Right ventricle myocardium inferior (tissue), 1 donor: Measurements from ENCODE around the gene EPHB1. TPM values are rescaled to one million over a fixed set of nuclear protein-coding genes. Genes with fewer than 3 reads are reported as not detected.

Experiments
- ATAC-seq: fragments of 200-7000 bp; cut with Tn5 transposase; one replicate; pipeline ENCODE4 v1.9.1; 2020; ENCODE audit warnings: mild to moderate bottlenecking, moderate library complexity
- DNase-seq: peaks from one replicate; pipeline ENCODE4 v3.0.0; 2021; ENCODE audit errors: missing footprints
- intact Hi-C: fragments of 100-400 bp; cut with DNase I; formaldehyde crosslinking; loops from one replicate; pipeline ENCODE4 v1.11.0; 2022
- total RNA-seq: library from RNA; stranded (reverse); fragmentation: NEBNext Ultra II Directional; extraction: Animal tissue kit (Norgen Biotek cat#: 25700); gene quantifications from one replicate; pipeline ENCODE4 v1.2.1, GENCODE V29; 2021
- donor health status: DM: no; HTN: yes; CAD: no; lungs with severe emphysema.

The EPHB1 gene
- total RNA-seq, 1 donor from 2014 or later = 1.4 TPM

DNA sequence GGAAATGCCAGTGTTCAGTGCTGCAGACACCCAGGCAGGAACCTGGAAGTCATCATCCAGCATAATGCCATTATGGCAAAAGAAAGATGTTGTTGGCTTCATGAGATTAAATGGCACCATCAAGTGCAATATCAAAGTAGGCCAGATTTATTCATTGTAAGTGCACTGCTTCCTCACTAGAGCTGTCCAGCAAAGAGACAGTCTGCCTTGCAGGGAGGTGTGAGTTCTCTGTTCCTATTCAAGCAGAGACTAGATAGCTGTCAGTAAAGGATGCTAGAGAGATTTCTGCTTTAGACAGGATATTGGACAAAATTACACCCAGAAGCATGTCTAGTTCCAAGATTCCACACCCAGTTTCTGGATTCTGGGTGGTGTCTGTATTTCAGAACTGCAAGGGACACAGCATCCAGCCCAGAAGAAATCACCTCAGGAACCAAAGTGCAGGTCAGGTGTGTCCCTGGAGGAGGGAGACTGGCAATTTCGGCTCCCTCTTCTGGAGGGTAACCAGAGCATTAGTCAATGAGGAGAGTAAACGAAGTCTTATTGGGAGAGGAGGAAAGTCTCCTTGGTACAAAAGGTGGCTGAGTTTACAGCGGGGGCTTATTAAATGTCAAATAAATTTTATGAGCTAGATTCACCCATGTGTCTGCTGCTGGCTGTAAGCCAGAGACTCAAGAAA is 377.3 kb downstream of the EPHB1 start:
- ATAC-seq (no peak), DNase-seq (no peak)
- intact Hi-C loops = no loop called here

DNA sequence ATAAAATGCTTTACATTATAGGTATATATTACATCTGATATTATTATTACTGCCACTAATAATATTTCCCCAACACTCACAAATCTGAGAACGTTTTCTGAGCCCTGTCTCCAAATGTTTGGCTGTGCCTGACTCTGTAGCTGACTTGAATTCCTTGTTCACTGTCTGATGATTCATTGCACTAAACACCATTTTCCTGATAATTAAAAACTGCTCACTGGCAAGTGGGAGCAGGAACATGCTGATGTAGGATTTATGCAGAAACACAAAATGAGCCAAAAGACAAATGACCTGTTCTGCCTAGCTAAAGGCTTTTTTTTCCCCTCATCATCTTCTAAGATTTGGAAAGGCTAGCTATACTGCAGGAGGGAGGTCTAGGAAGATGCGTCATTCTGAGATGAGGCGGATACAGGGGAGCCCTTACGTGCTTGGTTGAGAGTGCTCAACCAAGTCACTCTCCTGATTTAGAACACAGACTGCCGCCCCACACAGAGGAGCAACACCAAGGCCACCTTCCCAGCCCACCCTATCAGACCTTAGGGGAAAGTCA is 380.7 kb downstream of the EPHB1 start:
- intact Hi-C loops = no loop called here
- ATAC-seq (no peak), DNase-seq (no peak)

DNA sequence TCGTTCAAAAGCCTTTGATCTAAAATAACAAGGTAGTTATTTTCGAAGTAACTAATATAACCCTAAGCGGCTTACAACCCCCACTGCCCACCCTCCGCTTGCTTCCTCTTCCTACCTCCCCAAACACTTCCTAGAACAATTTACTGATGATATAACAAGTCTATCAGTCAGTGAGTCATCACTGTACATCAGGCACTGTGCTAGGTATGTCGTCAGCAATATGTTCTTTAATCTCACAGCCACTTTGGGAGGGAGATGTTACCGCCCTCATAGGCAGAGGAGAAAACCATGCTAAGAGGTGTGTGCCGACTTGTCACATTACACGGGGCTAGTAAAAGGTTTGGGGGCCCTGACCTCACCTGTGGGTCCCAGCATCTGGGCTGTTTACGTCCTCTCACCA is 381.8 kb downstream of the EPHB1 start:
- intact Hi-C loops = no loop called here
- DNase-seq = no peak
- no peak for ATAC-seq

DNA sequence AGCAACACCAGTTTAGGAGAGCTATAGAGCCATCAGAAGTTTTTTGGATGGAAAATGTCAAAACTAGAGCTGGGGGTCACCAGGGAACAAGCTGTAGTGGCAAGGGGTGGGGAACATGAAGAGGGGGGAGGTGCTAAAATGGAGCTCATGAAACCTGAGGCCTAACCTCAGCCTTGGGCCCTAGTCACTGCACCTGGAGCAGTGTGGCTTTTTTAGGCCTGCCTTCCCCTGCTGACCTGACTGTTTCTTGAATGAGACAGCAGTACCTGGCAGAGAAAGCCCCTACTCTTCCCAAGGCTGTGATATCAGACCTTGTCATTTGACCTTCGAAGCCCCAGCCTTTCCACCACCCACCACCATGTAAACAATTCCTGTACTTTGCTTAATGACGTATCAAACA is 383.5 kb downstream of the EPHB1 start:
- no peak for ATAC-seq
- intact Hi-C loops = no loop called here

DNA sequence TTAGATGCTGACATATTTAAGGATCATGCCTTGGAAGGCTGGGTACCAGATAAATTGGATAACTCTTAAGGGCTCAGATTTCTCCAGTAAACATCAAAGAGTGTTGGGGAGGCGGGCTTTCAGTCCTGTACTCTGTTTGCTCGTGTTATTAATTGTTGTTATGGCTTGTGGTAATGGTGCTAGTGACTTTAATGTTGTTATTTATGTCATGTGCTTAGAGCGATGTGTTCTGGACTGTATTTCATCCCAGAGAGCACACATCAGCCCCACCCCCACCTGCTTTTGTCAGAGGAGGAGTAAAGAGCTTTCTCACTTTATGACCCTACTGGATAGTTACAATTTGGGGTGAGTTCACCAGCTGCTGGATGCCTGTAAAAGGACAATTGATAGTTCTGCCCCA is 386.3 kb downstream of the EPHB1 start:
- no peak for ATAC-seq
- intact Hi-C loops = no loop called here
- DNase-seq = no peak

More for the DNA sequence above, 383.5 kb downstream of the EPHB1 start:
- DNase-seq = no peak

DNA sequence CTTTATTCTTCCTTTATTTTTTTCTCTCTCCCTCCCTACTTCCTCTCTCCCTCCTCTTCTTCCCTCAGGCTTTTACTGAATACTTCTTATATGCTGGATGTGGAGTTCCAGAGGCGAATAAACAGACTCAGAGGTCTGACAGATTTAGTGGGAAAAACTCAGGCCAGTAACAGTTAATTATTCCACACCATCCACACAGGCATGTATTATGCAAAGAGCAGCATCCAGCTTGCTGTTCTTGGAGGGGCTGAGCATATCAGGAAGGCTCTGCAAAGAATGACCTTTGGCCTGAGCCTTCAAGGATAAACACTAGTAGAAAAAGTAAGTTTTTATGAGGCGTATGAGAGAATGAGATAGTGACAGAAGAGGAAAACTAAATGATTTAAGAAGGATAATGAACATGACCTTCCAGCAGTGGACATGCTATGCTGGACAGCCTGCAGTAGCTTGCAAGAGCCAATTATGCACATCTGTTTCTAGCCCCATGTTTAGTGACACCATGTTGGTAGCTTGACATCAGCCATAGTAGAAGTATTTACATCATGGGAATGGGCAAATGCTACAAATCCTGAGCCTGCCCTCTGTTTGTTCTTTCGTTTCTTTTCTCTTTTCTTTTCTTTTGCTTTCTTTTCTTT is 387.4 kb downstream of the EPHB1 start:
- DNase-seq (no peak), ATAC-seq (no peak)
- intact Hi-C loops = no loop called here

DNA sequence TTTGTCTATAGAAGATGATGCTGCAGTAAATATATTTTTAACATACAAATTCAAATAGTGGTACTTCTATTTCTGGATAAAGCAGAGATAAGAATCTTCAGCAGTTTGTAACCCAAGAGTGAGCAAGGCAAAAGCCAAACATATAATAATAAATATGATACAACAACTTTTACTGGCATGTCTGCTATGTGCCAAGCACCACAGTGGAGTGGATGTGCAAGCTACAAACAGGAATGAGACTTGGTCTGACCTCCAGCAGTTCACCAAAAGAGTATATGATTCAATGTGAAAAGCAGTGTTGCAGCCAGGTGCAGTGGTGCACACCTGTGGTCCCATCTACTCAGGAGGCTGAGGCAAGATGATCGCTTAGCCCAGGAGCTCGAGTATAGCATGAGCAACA is 395.6 kb downstream of the EPHB1 start:
- intact Hi-C loops = no loop called here
- DNase-seq (no peak), ATAC-seq (no peak)

DNA sequence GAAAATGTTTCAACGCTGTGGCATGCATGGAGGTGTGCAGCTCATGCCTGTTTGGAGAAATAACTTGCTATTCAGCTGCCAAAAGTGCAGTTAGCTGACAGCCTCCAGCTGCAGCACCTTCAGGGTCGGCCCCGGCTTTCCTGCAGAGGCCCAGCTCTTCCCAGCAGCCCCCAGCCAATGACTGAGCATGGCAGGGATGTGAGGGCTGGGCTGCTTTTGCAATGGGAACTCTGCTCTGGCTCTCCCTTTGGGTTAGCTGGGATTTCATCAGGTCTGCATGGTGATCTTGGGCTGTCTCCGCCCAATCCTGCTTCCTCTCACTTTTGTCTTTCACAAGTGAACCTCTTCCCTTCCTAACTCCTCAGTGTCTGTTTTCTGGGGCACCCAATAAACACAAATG is 396.6 kb downstream of the EPHB1 start:
- ATAC-seq (no peak), DNase-seq (no peak)
- intact Hi-C loops = no loop called here

DNA sequence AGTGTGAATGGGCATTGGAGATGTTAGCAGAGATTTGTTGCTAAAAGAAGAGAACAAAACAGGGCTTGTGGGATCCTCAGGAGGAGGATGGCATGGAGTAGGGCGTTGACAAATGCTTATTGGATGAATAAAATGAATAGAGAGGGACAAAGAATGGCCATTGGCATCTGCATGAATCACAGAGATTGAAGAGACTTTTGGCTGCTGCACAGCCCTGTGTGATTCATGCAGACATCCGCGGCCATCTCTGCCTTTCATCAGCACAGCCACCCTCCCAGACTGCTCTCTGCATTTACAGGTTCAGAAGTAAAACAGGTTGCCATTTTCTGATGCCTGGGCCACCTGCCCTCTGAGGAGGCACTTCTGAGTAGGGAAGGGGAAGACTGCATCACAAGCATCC is 397.9 kb downstream of the EPHB1 start:
- intact Hi-C loops = no loop called here
- DNase-seq (no peak), ATAC-seq (no peak)

DNA sequence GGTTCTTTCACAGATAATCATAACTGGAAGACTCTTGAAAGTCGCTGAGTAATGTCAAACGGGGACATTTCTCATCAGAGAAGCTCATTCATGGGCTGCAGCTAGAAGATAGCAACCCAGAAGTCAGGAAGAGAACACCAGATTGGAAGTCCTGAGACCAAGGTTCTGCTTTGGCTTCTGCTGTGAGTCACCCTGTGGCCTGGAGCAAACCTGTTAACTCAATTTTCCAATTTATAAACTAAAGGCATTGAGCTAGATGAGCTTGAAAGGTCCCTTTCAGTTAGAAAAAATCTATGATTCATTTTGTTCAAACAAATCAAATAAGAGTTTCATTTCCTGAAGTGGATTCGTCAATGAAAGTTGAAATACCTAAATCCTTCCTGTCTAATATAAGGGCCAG is 402.2 kb downstream of the EPHB1 start:
- no peak for ATAC-seq
- no peak for DNase-seq
- intact Hi-C loops = no loop called here

DNA sequence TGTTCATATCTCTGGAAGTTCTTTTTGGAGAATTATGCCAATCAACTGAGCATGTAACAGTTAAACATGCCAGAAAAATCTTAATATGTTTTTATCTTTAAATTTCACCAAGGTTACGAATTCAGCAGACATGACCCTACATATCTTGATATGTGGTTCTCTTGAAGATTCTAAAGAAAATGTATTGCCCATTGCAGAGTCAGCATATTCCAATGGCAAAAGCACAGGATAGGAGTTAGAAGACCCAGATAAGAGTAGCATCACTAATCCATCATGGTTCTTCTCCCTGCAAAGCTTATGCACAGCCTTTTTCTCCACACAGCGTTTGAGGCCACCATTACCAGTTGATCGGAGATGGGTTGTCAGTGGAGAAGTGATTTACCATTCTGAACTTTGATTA is 402.8 kb downstream of the EPHB1 start:
- DNase-seq = no peak
- ATAC-seq = no peak
- intact Hi-C loops = no loop called here

DNA sequence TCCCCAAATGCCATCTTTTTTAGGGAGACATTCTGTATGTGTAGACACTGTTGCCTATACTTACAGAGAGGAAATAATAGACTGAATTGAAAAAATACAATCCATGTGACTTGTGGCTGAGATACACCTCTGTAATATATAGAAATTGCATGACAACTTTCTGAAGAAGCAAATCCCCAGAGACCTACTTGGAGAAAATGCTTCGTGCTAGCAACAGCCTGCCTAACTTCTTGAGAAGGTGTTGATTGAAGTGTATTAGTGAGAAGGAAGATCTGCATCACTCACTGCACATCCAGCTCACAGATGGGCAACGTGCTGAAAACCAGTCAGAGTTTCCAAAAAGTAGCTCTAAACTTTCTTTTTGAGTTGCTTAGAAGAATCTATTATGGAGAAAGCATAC is 404.1 kb downstream of the EPHB1 start:
- intact Hi-C loops = no loop called here
- DNase-seq = no peak
- no peak for ATAC-seq

DNA sequence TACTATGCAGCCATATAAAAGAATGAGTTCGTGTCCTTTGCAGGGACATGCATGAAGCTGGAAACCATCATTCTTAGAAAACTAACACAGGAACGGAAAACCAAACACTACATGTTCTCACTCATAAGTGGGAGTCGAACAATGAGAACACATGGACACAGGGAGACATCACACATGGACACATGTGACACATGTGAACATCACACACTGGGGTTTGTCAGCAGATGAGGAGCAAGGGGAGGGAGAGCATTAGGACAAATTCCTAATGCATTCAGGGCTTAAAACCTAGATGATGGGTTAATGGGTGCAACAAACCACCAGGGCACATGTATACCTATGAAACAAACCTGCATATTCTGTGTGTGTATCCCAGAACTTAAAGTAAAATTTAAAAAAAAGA is 408.0 kb downstream of the EPHB1 start:
- ATAC-seq (no peak), DNase-seq (no peak)
- intact Hi-C loops = no loop called here

DNA sequence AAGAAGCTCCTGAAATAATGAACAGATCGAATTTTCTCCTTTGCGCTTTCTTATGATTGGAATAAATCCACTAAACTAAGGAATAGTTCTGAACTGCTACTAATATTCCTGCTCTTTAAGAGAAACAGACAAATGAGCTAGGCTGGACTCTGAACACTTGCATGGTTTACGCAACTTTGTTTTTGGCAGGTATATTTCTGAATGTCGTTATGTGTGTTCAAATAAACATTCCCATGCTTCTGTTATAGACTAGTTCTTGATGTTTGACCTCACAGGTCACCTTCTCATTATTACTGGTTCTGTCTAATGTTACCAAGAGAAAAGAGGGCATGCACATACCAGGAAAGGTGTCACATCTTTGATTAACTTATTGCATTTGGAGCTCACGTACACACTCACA is 418.2 kb downstream of the EPHB1 start:
- ATAC-seq = no peak
- no peak for DNase-seq
- intact Hi-C loops = no loop called here

DNA sequence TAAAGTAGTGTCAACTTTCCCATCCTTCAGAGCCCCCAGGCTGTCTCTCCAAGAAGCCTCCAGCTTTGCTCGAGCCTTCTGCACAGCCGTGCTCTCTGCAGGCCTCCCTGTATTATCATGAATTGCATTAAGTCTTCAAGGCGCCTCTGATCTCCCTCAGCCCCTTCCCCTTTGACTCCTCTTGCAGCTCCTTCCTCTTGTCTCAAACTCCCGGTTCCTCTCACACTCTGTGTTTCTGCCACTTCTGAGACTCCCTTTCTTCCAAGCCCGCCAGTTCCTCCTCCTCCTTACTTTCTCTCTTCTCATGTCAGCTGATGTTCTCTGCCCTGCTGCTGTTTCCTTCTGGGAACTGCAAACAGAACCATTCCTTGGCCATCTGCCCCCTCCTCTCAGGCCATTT is 418.8 kb downstream of the EPHB1 start:
- ATAC-seq (peak; percentile 31), DNase-seq (no peak)
- intact Hi-C loops = no loop called here

DNA sequence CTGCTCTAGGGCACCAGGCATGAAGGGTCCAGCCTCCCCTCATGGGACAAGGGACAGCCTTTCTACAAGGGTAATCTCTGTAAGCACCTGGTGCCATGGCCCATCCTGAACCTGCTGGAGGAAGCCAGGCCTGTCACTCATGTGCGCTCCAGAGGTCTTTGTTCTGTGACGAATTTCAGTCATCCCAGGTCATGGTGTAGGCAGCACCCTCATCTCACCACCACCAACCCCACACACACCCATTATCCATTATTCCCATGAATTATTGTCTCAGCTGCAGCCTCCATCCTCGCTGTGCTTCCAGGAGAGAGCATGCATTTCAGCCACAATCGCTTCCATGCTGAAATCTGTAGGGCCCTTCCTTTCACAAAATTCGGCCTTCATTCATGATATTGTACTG is 419.3 kb downstream of the EPHB1 start:
- intact Hi-C loops = no loop called here
- ATAC-seq (no peak), DNase-seq (no peak)

DNA sequence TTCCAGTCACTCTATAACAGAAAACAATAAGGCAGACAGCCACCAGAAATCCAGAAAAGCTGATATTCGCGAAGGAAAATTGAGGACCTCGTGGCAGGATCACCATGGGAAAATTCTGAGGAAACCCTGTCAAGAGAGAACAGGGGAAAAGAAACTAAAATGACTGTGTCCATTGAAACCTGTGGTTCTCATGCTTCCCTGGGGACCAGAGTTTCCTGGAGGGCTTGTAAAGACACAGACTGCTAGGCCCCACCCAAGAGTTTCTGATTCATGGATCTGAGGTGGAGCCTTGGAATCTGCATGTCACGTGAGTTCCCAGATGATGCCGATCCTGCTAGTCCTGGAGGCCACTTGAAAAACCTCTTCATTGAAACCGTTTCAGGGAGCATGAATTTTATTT is 420.5 kb downstream of the EPHB1 start:
- ATAC-seq = no peak
- intact Hi-C loops = no loop called here

DNA sequence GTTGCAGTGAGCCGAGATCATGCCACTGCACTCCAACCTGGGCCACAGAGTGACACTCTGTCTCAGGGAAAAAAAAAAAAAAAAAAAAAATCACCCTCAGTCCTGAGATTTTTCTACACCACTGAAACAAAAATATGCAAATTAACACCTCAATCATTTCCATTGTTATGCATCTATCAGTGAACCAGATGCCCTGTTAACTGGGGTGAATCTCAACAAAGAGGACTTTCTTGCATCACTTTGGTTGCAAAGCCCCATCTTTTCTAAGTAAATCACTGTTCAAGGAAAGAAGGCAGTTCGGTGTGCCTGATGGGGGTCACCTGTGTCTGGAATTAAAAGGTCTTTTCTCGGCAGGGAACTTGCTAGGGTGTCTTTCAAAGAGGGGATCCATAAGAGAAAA is 421.6 kb downstream of the EPHB1 start:
- intact Hi-C loops = no loop called here
- DNase-seq (no peak), ATAC-seq (no peak)

More for the DNA sequence above, 420.5 kb downstream of the EPHB1 start:
- DNase-seq = no peak

DNA sequence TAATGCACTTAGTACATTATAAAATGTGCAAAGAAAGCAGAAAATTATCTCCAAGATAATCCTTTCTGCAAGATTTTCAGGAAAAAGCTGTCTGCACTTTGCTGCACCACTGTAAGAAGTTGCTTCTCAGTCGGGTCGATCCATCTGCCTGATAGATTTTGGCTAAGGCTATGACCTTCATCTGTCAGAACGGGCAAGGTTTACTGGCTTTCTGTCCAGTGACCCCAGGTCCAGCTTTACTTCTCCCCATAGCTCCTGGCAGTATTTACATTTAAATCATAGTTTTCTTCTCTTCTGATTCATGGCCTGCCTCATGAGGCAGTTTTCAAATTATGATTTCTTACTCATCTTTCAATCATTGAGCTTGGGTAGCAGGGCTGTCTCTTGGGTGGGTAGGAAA is 422.7 kb downstream of the EPHB1 start:
- ATAC-seq = no peak
- intact Hi-C loops = no loop called here
- DNase-seq = no peak

DNA sequence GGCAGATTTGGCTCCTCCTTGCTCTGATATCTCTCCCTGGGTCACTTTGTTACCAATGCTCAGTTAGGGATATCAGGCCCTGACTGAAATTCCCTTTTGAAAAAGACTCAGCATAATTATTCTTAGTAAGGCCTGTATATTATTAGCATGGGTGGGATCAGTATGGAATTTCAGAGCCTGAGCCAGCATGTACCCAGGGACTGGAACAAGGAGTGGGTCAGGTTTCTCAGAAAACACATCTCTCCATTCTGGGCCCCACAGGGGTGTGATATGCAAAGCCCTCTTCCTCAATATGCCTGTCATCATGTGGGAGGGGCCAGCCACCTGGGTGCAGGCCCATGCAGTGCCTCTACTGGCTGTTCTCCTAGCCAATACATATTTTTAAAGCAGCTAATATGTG is 423.2 kb downstream of the EPHB1 start:
- intact Hi-C loops = no loop called here
- ATAC-seq = peak; percentile 13
- DNase-seq = no peak

DNA sequence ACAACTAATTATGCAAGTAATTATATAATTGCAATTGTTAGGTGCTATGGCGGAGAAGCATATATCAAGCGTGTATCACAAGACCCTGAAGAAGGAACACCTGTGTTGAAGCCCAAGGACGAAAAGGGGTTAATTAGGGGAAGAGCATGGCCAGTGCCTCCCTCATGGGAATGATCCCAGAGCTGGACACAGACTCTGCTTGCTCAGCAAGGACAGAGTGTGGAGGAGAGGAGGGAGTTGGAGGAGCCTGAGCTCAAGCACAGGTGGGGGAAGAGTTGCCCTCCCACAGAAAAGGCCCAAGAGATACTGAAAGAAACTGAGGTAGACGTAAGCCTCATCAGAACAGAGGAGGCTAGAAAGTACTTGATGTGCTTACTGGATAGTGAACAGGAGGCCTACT is 423.7 kb downstream of the EPHB1 start:
- ATAC-seq (no peak), DNase-seq (no peak)
- intact Hi-C loops = no loop called here
